HG03520 (cell line): ENCODE results near the gene JAM2.
A peak's percentile ranks its signal among the peaks of the same experiment; 100 is the strongest.
"Not testable (repeated sequence)": the region's sequence is repeated elsewhere in the genome, so short reads cannot be mapped to it uniquely, and the experiment has no call there.

Experiments
- ATAC-seq: cut with Tn5 transposase; IDR thresholded peaks from one replicate; pipeline ENCODE4 v1.9.1; 2021; ENCODE audit warnings: mild to moderate bottlenecking, moderate library complexity; ENCODE audit not compliant: unreplicated experiment

JAM2 gene

GRCh38 chr21:25714066-25714465 lies 75.0 kb downstream of the JAM2 start:
- not testable (repeated sequence) for ATAC-seq

GRCh38 chr21:25717491-25718147 lies 78.6 kb downstream of the JAM2 start:
- no peak for ATAC-seq

GRCh38 chr21:25721987-25722386 lies 82.9 kb downstream of the JAM2 start:
- no peak for ATAC-seq

DNA sequence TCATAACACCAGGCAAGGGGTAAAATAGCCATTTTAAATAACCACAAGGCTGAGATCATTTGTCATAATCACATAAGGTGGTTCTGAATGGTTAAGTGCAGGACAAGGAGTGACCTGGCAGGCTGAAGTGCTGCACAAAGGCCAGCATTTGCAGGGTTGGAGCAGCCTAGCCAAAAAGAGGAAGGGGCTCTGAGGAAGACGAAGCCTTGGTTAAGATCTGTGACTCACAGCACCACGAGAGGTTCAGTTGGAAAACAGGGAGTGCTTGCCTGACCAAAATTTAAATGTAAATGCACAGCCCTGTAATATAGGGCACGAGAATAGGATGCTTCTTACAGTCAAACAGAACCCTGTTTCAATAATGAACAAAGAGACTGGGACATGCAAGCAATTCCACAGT lies 83.6 kb downstream of the JAM2 start:
- ATAC-seq = no peak

- no peak for ATAC-seq
These were observed 93.2 kb downstream of the JAM2 start for GRCh38 chr21:25732091-25732760.

- ATAC-seq = peak; percentile 13
These were observed 95.0 kb downstream of the JAM2 start for GRCh38 chr21:25733859-25734653.

DNA sequence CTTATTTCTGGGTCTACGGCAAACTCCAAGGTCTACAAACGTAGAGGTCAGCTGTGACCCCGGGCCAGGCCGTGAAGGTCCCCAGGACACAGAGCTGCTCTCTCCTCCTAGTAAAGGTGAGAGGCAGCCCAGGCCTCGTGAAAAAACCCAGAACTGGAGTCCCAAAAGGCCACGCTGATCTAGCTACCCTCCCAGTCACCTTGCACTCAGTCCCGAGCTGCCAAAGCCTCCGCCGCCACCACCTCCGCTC lies 95.5 kb downstream of the JAM2 start:
- ATAC-seq = no peak

GRCh38 chr21:25734904-25735645 lies 96.0 kb downstream of the JAM2 start, which contains the start of the genes ATP5PF and GABPA:
Gene ATP5PF, minus strand, starts transcription at chr21:25734904. Its CDS starts 5,110 bp downstream, at chr21:25729794.
Gene GABPA, plus strand, starts transcription at chr21:25734972. Its CDS starts 6,627 bp downstream, at chr21:25741599.
- peak; percentile 86 for ATAC-seq

DNA sequence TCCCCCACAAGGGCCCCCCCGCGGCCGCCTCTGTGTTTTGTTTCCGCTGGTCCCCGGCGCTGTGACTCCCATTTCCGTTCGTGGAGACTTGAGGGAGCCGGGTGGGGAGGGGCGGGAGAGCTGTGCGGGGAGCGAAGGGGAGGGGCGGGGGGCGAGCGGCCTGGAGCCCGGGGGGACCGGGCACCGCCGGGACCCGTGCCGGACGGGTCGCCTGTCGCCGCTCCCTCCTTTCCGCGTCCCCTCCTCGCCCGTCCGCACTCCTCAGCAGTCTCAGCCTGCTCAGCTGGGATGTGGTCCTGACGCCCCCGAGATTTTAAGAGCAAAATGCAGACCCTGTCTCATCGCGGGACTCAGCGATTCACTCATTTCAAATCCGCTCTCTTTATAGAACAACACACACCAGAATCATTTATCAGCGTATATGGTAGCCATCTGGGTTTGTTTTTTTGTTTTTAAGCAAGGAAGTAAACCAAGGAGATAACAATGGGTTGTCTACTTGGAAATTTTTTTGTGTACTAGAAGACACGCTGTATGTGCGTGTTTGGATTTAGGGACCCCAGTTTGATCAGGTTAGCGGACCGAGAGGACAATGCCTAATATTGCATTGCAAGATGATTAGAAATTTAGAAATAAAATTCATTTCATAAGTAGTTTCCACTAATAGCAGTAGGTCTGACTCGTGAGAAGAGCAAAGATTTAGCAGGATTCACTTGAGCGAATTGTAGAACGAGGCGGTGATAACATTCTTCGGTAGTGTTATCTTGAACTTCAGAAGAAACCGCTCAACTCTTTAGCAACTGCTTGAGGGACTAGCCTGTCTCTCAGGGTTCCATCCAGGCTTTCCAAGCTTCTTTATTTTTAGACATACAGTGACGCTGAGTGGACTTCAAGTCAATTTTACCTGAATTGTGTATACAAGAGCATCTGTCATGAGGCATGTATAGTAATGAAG lies 96.9 kb downstream of the JAM2 start:
- ATAC-seq = peak; percentile 9

DNA sequence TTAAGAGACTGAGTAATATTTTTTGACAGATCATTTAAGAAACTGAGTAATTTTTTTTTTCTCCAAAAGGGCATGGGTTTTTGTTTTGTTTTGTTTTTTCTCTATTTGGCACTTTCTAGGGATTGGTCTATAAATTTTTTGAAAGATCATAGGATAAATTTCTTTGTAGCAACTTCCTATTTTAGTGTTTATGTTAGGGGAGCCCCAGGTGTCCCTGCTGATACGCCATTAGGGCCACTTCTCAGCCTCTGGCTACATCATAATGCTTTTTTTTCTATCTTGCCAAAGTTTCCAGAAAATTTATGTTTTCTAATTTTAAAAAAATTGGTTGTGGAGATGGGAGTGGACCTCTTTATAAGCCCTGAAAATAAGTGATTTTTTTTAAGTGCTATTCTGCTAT lies 98.4 kb downstream of the JAM2 start:
- no peak for ATAC-seq

- no peak for ATAC-seq
These were observed 103.8 kb downstream of the JAM2 start for GRCh38 chr21:25742900-25743299.

GRCh38 chr21:25744854-25745253 lies 105.8 kb downstream of the JAM2 start:
- no peak for ATAC-seq

DNA sequence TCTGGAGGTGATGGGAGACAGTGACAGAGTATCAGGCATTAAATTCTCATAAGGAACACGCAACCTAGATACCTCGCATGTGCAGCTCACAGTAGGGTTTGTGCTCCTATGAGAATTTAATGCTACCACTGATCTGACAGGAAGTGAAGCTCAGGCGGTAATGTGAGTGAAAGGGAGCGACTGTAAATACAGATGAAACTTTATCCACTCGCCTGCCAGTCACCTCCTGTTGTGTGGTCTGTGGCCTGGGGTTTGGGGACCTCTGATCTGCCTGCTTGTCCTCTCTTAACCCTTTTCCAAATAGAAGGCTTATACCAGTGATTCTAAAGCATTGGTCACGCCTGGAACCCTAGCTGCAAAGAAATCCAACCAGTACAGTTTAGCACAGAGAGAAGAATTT lies 111.0 kb downstream of the JAM2 start:
- ATAC-seq = no peak

- no peak for ATAC-seq
These were observed 113.4 kb downstream of the JAM2 start for GRCh38 chr21:25752416-25752815.

DNA sequence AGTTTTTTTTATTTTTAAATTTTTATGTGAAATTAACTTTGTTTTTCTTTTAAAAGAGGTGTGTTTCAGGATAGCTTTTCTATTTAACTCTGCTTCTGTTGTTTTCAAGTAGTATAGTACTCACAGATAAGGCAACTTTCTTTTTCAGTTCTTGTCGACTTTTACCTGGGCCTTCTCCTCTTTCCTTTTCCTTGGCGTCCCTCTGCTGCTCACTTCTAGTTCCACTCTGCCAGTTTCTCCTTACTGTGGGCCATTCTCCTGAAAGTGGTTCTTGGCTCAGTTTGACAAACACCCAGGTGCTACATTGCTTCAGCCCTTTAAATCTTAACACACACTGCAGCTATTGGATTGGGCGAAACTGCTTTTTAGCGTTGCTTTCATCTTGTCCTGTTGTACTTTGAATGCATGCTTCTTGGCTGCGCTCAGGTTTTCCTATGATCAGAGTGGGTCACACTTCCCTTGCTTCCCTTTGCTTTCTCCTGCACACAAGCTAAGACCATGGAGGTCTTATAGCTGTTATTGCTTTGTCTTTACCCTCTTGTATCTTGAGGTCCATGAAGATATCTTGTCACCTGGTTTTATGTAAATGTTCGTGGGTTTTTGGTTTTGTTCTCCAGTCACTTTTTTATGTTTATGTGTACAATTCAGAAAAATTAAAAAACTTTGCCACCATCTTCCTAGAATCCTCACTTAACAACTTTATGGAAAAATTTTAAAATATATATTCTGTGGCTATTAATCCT lies 117.3 kb downstream of the JAM2 start:
- ATAC-seq = no peak

DNA sequence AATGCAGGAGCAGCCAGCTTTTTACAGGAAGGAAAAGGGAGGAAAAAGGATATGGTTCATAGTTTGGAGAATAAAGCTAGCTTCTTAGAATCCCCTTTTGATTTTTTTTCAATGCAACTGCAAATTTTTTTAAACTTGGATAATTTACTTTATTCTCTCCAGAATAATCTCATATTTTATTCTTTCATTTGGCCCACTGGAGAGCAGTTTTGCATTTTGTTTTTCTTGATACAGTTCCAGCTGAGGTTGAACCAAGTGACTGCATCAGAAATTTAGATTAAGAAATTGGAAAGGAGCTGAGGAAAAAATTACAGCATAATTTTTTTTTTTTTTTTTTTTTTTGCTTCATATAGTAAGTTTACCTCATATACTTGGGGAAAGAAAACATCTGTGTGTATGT lies 118.5 kb downstream of the JAM2 start:
- no peak for ATAC-seq

DNA sequence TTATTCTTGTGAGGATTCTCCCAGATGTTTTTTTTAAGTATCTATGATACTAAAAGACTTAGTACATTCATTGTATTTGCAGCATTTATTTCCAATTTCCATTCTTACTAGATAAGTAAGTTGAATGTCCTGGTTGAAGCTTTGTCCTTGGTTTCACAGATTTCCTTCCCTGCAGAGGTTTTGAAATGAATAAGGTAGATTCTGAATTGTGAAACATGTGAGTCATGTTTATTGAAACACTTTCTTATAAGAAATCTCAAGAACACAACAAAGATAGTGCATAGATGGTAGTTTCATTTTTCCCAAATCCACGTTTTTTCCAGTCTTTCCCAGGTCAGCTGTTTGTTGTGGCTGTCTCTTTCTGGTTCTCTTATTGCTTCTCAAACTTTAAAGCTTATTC lies 120.5 kb downstream of the JAM2 start:
- no peak for ATAC-seq

DNA sequence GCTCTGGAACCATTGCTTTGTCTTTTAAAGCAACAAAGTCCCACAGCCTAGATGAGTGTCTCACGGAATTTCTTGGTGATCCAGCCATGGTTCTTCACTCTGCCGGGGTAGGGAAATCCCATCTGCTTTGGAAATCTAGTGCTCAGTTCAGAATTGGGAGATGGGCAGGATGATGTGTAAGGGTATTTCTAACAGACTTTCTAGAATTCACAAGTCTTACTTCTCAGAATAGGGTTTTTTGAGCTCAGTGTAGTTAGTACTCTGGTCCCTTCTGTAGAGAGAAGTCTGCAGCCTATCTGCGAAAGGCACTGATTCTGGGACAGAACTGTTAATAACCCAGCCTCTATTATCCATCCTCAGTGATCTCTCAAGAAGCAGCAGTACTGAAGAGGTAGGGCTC lies 121.0 kb downstream of the JAM2 start:
- no peak for ATAC-seq

GRCh38 chr21:25760677-25761076 lies 121.6 kb downstream of the JAM2 start:
- no peak for ATAC-seq

DNA sequence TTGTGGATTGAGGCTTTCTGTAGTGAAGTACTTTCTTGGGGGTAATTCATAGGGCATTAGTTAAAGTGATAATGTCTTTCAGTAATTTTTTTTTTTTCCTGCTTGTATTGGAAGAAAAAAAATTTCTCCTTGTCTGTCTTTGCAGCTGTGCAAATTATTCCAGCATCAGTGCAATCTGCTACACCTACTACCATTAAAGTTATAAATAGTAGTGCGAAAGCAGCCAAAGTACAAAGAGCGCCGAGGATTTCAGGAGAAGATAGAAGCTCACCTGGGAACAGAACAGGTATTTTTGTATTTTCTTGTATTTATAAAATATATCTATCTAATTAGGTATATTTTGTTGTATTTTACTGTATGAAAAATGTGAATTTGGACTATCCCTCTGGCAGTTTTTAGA lies 125.0 kb downstream of the JAM2 start:
- no peak for ATAC-seq
